ENCODE measurements around the gene EFHD2.

- no peak for TF ChIP-seq CTCF (IDR thresholded peaks at IDR 0.05)
- no peak for TF ChIP-seq POLR2A (IDR thresholded peaks at IDR 0.05)
Observed at GRCh38 chr1:15400627-15401026, 9.1 kb upstream of the EFHD2 start.

Data from prostate gland (tissue), 2 donors.